GM23248 (cell line): ENCODE results near the gene ALG14.

Experiments used
- EZH2 ChIP-seq: fragments of 200-600 bp; sonication (generic); IDR thresholded peaks from 2 replicates; pipeline ENCODE4 v1.6.1; 2018; ENCODE audit warnings: antibody characterized with exemption, mild to moderate bottlenecking; ENCODE audit not compliant: insufficient read depth, poor library complexity, severe bottlenecking
- EZH2phosphoT487 ChIP-seq: fragments of 200-600 bp; sonication (generic); IDR thresholded peaks from 2 replicates; pipeline ENCODE4 v1.6.1; 2018; ENCODE audit warnings: antibody characterized with exemption, moderate library complexity, mild to moderate bottlenecking, low read depth; ENCODE audit not compliant: insufficient read depth

- peak; percentile 47 for TF ChIP-seq EZH2
- TF ChIP-seq EZH2phosphoT487 = no peak
Measured at GRCh38 chr1:95116580-95117206, 43.9 kb upstream of the ALG14 start.
